SU-DHL-6 (cell line): ENCODE measurements around the gene HCN3.
A peak's percentile ranks its signal among the peaks of the same experiment; 100 is the strongest.

Source experiments
- H2AFZ ChIP-seq: fragments of 200-600 bp; sonication (generic); 2 replicates; pipeline ENCODE4 v1.6.1; 2014; ENCODE audit warnings: low read depth, mild to moderate bottlenecking, moderate library complexity, mixed read lengths, antibody characterized with exemption, low read length; ENCODE audit not compliant: severe bottlenecking
- H3F3A ChIP-seq: fragments of 200-600 bp; shearing (Covaris generic); 2 replicates; pipeline ENCODE4 v1.6.0; 2016; ENCODE audit warnings: antibody characterized with exemption, mild to moderate bottlenecking; ENCODE audit not compliant: insufficient read depth
- H3K27ac ChIP-seq: fragments of 200-600 bp; sonication (generic); 2 replicates; pipeline ENCODE4 v1.5.1; 2016; ENCODE audit warnings: low read depth, mild to moderate bottlenecking, low read length, moderate library complexity, mixed read lengths
- H3K27me3 ChIP-seq: fragments of 200-600 bp; sonication (generic), shearing (Covaris generic); 2 replicates; pipeline ENCODE4 v1.6.0; 2014; ENCODE audit warnings: mild to moderate bottlenecking, low read length
- H3K36me3 ChIP-seq: fragments of 200-600 bp; sonication (generic); 2 replicates; pipeline ENCODE4 v1.6.1; 2014; ENCODE audit warnings: mild to moderate bottlenecking, low read length, mixed read lengths
- H3K4me2 ChIP-seq: fragments of 300-600, 200-600 bp; shearing (Covaris generic), sonication (generic); 2 replicates; pipeline ENCODE4 v1.6.0; 2014; ENCODE audit warnings: low read length, low read depth, mild to moderate bottlenecking; ENCODE audit not compliant: poor library complexity, severe bottlenecking
- H3K4me3 ChIP-seq: fragments of 200-600 bp; sonication (generic); 2 replicates; pipeline ENCODE4 v1.5.1; 2014; ENCODE audit warnings: antibody characterized with exemption, low read length, mild to moderate bottlenecking, mixed read lengths; ENCODE audit not compliant: insufficient read depth, poor library complexity, severe bottlenecking
- H3K79me2 ChIP-seq: fragments of 200-600 bp; sonication (generic); 2 replicates; pipeline ENCODE4 v1.6.1; 2014; ENCODE audit warnings: mild to moderate bottlenecking, low read length, moderate library complexity; ENCODE audit not compliant: insufficient read depth
- H3K9ac ChIP-seq: fragments of 200-600 bp; sonication (generic); 2 replicates; pipeline ENCODE4 v1.7.0; 2014; ENCODE audit warnings: mild to moderate bottlenecking, low read length
- H3K9me2 ChIP-seq: fragments of 200-600 bp; sonication (generic); replicated peaks from 2 replicates; pipeline ENCODE4 v1.6.1; 2014; ENCODE audit warnings: low read length; ENCODE audit not compliant: insufficient read depth
- H3K9me3 ChIP-seq: fragments of 200-600 bp; sonication (generic); 2 replicates; pipeline ENCODE4 v1.6.1; 2014; ENCODE audit warnings: low read length, mixed read lengths; ENCODE audit not compliant: insufficient read depth
- H4K20me1 ChIP-seq: fragments of 200-600 bp; sonication (generic); 2 replicates; pipeline ENCODE4 v1.6.1; 2014; ENCODE audit warnings: low read depth, mild to moderate bottlenecking, antibody characterized with exemption, low read length, moderate library complexity, mixed read lengths
- CTCF ChIP-seq: fragments of 200-600 bp; sonication (generic); IDR thresholded peaks from one replicate; pipeline ENCODE4 v1.5.1; 2017; ENCODE audit warnings: antibody characterized with exemption, mild to moderate bottlenecking, low read length, moderate library complexity; ENCODE audit not compliant: insufficient read depth, poor library complexity, severe bottlenecking
- EZH2phosphoT487 ChIP-seq: fragments of 200-600 bp; sonication (generic), shearing (Covaris generic); conservative IDR thresholded peaks from 2 replicates; pipeline ENCODE4 v1.6.1; 2018; ENCODE audit warnings: mild to moderate bottlenecking, antibody characterized with exemption, low read length, moderate library complexity, mixed read lengths

HCN3 gene

GRCh38 chr1:155305881-155306391 is 28.7 kb downstream of the HCN3 start:
- Histone ChIP-seq H3K79me2 (peaks cover 23% of the 10 kb centered on the region), H3K4me3 (no peak overlapping the region), H3K9ac (no peak overlapping the region), H3K9me2 (no peaks in the 10 kb centered on the region), H3K27me3 (no peaks in the 10 kb centered on the region), H4K20me1 (no peaks in the 10 kb centered on the region), H3K36me3 (0 out of 2 replicates have a peak, but pooled peaks cover 5% of the 10 kb centered on the region), H2AFZ (no peak overlapping the region), H3K4me2 (no peak overlapping the region), H3F3A (peaks cover 13% of the 10 kb centered on the region), H3K27ac (no peak overlapping the region), H3K9me3 (no peaks in the 10 kb centered on the region)
- TF ChIP-seq EZH2phosphoT487 (no peak), CTCF (no peak)

- peak overlapping the region; percentile 98 for H3K9ac ChIP-seq
- H2AFZ ChIP-seq = no peak overlapping the region
- H3K9me3 ChIP-seq = no peaks in the 10 kb centered on the region
- peaks cover 13% of the 10 kb centered on the region for H3F3A ChIP-seq
- H3K27me3 ChIP-seq = no peaks in the 10 kb centered on the region
- peaks cover 8% of the 10 kb centered on the region; the same call in 1 of the 2 replicates for H3K36me3 ChIP-seq
- H3K4me2 ChIP-seq = peak overlapping the region; percentile 58
- H3K9me2 ChIP-seq = no peaks in the 10 kb centered on the region
- peak overlapping the region; percentile 89 for H3K27ac ChIP-seq
- H3K4me3 ChIP-seq = no peak overlapping the region
- TF ChIP-seq EZH2phosphoT487 (no peak), CTCF (peak; percentile 42)
- H3K79me2 ChIP-seq = peaks cover 34% of the 10 kb centered on the region
- 0 out of 2 replicates have a peak, but pooled peaks cover 4% of the 10 kb centered on the region for H4K20me1 ChIP-seq
Observed at GRCh38 chr1:155307247-155307740, 30.0 kb downstream of the HCN3 start.

- Histone ChIP-seq H3K4me2 (peak within 1 kb of the TSS; percentile 85), H3K9ac (peak within 1 kb of the TSS; percentile 98), H3K36me3 (peaks cover 8% of the 10 kb centered on the region; the same call in 1 of the 2 replicates), H3K27me3 (no peaks in the 10 kb centered on the region), H3K27ac (peak within 1 kb of the TSS; percentile 89), H3K79me2 (peaks cover 44% of the 10 kb centered on the region), H2AFZ (no peak within 1 kb of the TSS), H3K9me2 (no peaks in the 10 kb centered on the region), H4K20me1 (0 out of 2 replicates have a peak, but pooled peaks cover 5% of the 10 kb centered on the region), H3F3A (peaks cover 13% of the 10 kb centered on the region), H3K9me3 (no peaks in the 10 kb centered on the region), H3K4me3 (peak within 1 kb of the TSS; percentile 93)
- TF ChIP-seq CTCF = no peak
- TF ChIP-seq EZH2phosphoT487 = no peak
Observed at GRCh38 chr1:155308493-155309422, 31.5 kb downstream of the HCN3 start, which contains the start of gene FDPS. TSS of gene FDPS (plus strand) at chr1:155308866. CDS start at chr1:155309790, 924 bp downstream.
